SK-N-SH treated with all-trans-retinoic acid at 6 μM for 48 hours (cell line): ENCODE results near the gene METTL13.

Experiments used
- ATAC-seq: fragments of 200-7000 bp; cut with Tn5 transposase; 3 replicates; pipeline ENCODE4 v1.9.1; 2020; ENCODE audit warnings: mild to moderate bottlenecking, moderate library complexity
- ARNTL ChIP-seq: fragments of 450-650 bp; formaldehyde crosslinking; IDR thresholded peaks from 2 replicates; pipeline ENCODE4 v1.5.0; 2020; ENCODE audit warnings: low read depth, mild to moderate bottlenecking, moderate library complexity, borderline replicate concordance
- BACH2 ChIP-seq: fragments of 250-450 bp; sonication (Bioruptor Pico); IDR thresholded peaks from 2 replicates; pipeline ENCODE4 v1.9.0; 2021; ENCODE audit warnings: mild to moderate bottlenecking, borderline replicate concordance
- CSDC2 ChIP-seq: fragments of 250-450 bp; sonication (Bioruptor Pico); IDR thresholded peaks from 2 replicates; pipeline ENCODE4 v1.5.0; 2020; ENCODE audit warnings: mild to moderate bottlenecking, moderate library complexity
- GLIS3 ChIP-seq: fragments of 250-450 bp; sonication (Bioruptor Pico); IDR thresholded peaks from 2 replicates; pipeline ENCODE4 v1.5.0; 2020; ENCODE audit warnings: mild to moderate bottlenecking, moderate library complexity
- ISL1 ChIP-seq: fragments of 250-450 bp; sonication (Bioruptor Pico); IDR thresholded peaks from 2 replicates; pipeline ENCODE4 v2.1.2; 2022; ENCODE audit warnings: mild to moderate bottlenecking, moderate library complexity
- OSR1 ChIP-seq: fragments of 250-450 bp; sonication (Bioruptor Pico); IDR thresholded peaks from 2 replicates; pipeline ENCODE4 v1.8.0; 2022; ENCODE audit warnings: moderate library complexity, mild to moderate bottlenecking, inconsistent platforms
- PATZ1 ChIP-seq: fragments of 250-450 bp; sonication (Bioruptor Pico); IDR thresholded peaks from 2 replicates; pipeline ENCODE4 v1.8.0; 2020; ENCODE audit warnings: mild to moderate bottlenecking, moderate library complexity, borderline replicate concordance
- POU6F1 ChIP-seq: fragments of 250-450 bp; sonication (Bioruptor Pico); IDR thresholded peaks from 2 replicates; pipeline ENCODE4 v1.8.0; 2021; ENCODE audit warnings: low read depth, mild to moderate bottlenecking, moderate library complexity, borderline replicate concordance
- PPARA ChIP-seq: fragments of 250-450 bp; sonication (Bioruptor Pico); IDR thresholded peaks from 2 replicates; pipeline ENCODE4 v1.5.0; 2020; ENCODE audit warnings: mild to moderate bottlenecking, borderline replicate concordance
- RARB ChIP-seq: fragments of 250-450 bp; sonication (Bioruptor Pico); IDR thresholded peaks from 2 replicates; pipeline ENCODE4 v1.8.0; 2021; ENCODE audit warnings: mild to moderate bottlenecking, moderate library complexity
- SNAI2 ChIP-seq: fragments of 250-450 bp; sonication (Bioruptor Pico); IDR thresholded peaks from 2 replicates; pipeline ENCODE4 v1.5.0; 2020; ENCODE audit warnings: mild to moderate bottlenecking, moderate library complexity
- TCF4 ChIP-seq: fragments of 250-450 bp; sonication (Bioruptor Pico); IDR thresholded peaks from 2 replicates; pipeline ENCODE4 v1.8.0; 2021; ENCODE audit warnings: mild to moderate bottlenecking, moderate library complexity, borderline replicate concordance
- TOX ChIP-seq: fragments of 250-450 bp; sonication (Bioruptor Pico); IDR thresholded peaks from 2 replicates; pipeline ENCODE4 v1.8.0; 2021; ENCODE audit warnings: mild to moderate bottlenecking, moderate library complexity, borderline replicate concordance
- ZC3H10 ChIP-seq: fragments of 250-450 bp; sonication (Bioruptor Pico); IDR thresholded peaks from 2 replicates; pipeline ENCODE4 v1.5.1; 2021; ENCODE audit warnings: mild to moderate bottlenecking, moderate library complexity
- ZFP3 ChIP-seq: fragments of 250-450 bp; sonication (Bioruptor Pico); IDR thresholded peaks from 2 replicates; pipeline ENCODE4 v1.5.0; 2020; ENCODE audit warnings: mild to moderate bottlenecking, moderate library complexity
- ZFP30 ChIP-seq: fragments of 450-650 bp; formaldehyde crosslinking; IDR thresholded peaks from 2 replicates; pipeline ENCODE4 v1.5.0; 2022; ENCODE audit warnings: mild to moderate bottlenecking, moderate library complexity
- ZNF70 ChIP-seq: fragments of 450-650 bp; formaldehyde crosslinking; IDR thresholded peaks from 2 replicates; pipeline ENCODE4 v1.5.0; 2020; ENCODE audit warnings: mild to moderate bottlenecking, moderate library complexity
- ZNF8 ChIP-seq: fragments of 450-650 bp; formaldehyde crosslinking; IDR thresholded peaks from 2 replicates; pipeline ENCODE4 v1.5.0; 2020; ENCODE audit warnings: mild to moderate bottlenecking, moderate library complexity
- TF ChIP-seq, protein P1 (sequence below): fragments of 250-450 bp; sonication (Bioruptor Pico); IDR thresholded peaks from 2 replicates; pipeline ENCODE4 v1.5.1; 2020; ENCODE audit warnings: low read depth, mild to moderate bottlenecking, moderate library complexity
- TF ChIP-seq, protein P2 (sequence below): fragments of 250-450 bp; sonication (Bioruptor Pico); IDR thresholded peaks from 2 replicates; pipeline ENCODE4 v1.5.1; 2021; ENCODE audit warnings: mild to moderate bottlenecking, moderate library complexity
- TF ChIP-seq, protein P3 (sequence below): fragments of 250-450 bp; sonication (Bioruptor Pico); IDR thresholded peaks from 2 replicates; pipeline ENCODE4 v1.5.0; 2020; ENCODE audit warnings: mild to moderate bottlenecking, moderate library complexity

Gene METTL13

DNA sequence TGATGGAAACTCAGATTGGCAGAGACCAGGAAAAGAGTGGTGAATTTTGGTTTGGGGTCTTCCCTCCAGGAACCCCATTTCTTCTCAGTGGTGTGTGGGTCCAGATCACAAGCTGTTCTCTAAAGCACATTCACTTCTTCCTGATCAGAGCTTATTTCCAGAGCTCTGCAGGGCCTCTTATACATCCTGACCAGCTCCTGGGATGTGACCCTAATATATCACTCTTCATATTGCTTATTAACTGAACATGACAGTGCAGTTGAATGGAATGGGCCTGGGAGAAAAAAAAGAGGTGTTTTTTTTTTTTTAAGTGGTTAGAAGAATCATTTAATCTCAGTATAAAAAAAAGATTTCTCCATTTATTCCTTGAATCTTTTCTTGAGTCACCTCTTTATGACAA lies 30.2 kb downstream of the METTL13 start:
- no peak for ATAC-seq
- no peak for TF ChIP-seq ZNF8 (CRISPR knock-in tag)
- TF ChIP-seq, all 23 proteins: peak for 0

GRCh38 chr1:171814692-171815091 lies 33.2 kb downstream of the METTL13 start:
- no peak for ATAC-seq
- TF ChIP-seq RARB (CRISPR knock-in tag) (no peak), POU6F1 (no peak)

- TF ChIP-seq ISL1 = no peak
- TF ChIP-seq, protein P1, sequence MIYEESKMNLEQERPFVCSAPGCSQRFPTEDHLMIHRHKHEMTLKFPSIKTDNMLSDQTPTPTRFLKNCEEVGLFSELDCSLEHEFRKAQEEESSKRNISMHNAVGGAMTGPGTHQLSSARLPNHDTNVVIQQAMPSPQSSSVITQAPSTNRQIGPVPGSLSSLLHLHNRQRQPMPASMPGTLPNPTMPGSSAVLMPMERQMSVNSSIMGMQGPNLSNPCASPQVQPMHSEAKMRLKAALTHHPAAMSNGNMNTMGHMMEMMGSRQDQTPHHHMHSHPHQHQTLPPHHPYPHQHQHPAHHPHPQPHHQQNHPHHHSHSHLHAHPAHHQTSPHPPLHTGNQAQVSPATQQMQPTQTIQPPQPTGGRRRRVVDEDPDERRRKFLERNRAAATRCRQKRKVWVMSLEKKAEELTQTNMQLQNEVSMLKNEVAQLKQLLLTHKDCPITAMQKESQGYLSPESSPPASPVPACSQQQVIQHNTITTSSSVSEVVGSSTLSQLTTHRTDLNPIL (CRISPR knock-in tag) = no peak
- no peak for TF ChIP-seq CSDC2 (CRISPR knock-in tag)
- no peak for TF ChIP-seq SNAI2 (CRISPR knock-in tag)
- TF ChIP-seq, protein P2, sequence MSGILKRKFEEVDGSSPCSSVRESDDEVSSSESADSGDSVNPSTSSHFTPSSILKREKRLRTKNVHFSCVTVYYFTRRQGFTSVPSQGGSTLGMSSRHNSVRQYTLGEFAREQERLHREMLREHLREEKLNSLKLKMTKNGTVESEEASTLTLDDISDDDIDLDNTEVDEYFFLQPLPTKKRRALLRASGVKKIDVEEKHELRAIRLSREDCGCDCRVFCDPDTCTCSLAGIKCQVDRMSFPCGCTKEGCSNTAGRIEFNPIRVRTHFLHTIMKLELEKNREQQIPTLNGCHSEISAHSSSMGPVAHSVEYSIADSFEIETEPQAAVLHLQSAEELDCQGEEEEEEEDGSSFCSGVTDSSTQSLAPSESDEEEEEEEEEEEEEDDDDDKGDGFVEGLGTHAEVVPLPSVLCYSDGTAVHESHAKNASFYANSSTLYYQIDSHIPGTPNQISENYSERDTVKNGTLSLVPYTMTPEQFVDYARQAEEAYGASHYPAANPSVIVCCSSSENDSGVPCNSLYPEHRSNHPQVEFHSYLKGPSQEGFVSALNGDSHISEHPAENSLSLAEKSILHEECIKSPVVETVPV (CRISPR knock-in tag) = no peak
- no peak for TF ChIP-seq OSR1 (CRISPR knock-in tag)
- no peak for TF ChIP-seq ZFP3
- no peak for TF ChIP-seq PATZ1 (CRISPR knock-in tag)
- TF ChIP-seq RARB (CRISPR knock-in tag) = no peak
- TF ChIP-seq, protein P3, sequence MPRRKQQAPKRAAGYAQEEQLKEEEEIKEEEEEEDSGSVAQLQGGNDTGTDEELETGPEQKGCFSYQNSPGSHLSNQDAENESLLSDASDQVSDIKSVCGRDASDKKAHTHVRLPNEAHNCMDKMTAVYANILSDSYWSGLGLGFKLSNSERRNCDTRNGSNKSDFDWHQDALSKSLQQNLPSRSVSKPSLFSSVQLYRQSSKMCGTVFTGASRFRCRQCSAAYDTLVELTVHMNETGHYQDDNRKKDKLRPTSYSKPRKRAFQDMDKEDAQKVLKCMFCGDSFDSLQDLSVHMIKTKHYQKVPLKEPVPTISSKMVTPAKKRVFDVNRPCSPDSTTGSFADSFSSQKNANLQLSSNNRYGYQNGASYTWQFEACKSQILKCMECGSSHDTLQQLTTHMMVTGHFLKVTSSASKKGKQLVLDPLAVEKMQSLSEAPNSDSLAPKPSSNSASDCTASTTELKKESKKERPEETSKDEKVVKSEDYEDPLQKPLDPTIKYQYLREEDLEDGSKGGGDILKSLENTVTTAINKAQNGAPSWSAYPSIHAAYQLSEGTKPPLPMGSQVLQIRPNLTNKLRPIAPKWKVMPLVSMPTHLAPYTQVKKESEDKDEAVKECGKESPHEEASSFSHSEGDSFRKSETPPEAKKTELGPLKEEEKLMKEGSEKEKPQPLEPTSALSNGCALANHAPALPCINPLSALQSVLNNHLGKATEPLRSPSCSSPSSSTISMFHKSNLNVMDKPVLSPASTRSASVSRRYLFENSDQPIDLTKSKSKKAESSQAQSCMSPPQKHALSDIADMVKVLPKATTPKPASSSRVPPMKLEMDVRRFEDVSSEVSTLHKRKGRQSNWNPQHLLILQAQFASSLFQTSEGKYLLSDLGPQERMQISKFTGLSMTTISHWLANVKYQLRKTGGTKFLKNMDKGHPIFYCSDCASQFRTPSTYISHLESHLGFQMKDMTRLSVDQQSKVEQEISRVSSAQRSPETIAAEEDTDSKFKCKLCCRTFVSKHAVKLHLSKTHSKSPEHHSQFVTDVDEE (CRISPR knock-in tag) = no peak
- no peak for TF ChIP-seq BACH2 (CRISPR knock-in tag)
- no peak for TF ChIP-seq ZFP30
- TF ChIP-seq ZC3H10 = no peak
- no peak for TF ChIP-seq TOX (CRISPR knock-in tag)
- TF ChIP-seq PPARA (CRISPR knock-in tag) = no peak
- no peak for TF ChIP-seq ARNTL (CRISPR knock-in tag)
- no peak for TF ChIP-seq ZNF8 (CRISPR knock-in tag)
- no peak for TF ChIP-seq GLIS3 (CRISPR knock-in tag)
- TF ChIP-seq, all 23 proteins: peak for 0
- no peak for ATAC-seq
Measured at GRCh38 chr1:171816300-171816901, 34.9 kb downstream of the METTL13 start.

DNA sequence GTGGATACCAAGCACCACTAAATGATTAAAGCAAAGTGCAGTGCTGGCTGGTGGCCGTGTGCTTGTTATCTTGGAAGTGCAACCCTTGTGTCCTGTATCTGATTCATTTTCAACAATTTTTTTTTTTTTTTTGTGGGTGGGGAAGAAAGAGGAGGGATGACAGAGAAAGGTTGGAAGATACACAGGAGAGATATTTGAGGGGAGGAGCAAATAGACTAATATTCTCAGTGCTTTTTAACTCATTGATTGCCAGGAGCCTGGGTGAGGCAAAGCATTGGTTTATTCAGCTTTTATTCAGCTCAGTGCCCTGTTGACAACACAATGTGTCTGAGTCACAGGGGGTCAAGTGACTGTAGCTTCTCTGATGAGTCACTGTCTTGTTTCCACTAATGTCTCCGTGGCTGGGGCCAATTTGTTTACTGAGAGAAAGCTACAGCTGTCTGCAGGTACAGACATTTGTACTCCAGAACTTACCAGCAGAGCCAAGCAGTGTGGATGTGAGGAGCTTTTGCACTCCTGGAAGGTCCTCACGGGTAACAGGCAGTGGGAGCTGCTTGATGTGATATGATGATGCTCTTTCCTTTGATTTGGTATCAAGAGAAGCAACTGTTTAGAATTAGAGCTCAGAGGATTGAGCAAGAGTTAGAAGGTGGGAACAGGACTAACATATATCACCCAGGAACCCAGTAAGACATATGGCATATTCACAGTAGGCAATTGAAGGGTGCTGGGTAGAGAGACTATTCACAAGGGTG lies 36.2 kb downstream of the METTL13 start:
- TF ChIP-seq PATZ1 (CRISPR knock-in tag) (no peak), CSDC2 (CRISPR knock-in tag) (no peak), TOX (CRISPR knock-in tag) (no peak), TCF4 (CRISPR knock-in tag) (no peak), ZNF70 (CRISPR knock-in tag) (no peak), ZNF8 (CRISPR knock-in tag) (no peak), GLIS3 (CRISPR knock-in tag) (no peak), OSR1 (CRISPR knock-in tag) (no peak), SNAI2 (CRISPR knock-in tag) (no peak)
- peak; percentile 92 for ATAC-seq
